Thyroid gland (tissue), 4 donors: ENCODE results near the gene THAP4.

ENCODE experiments used
- POLR2A ChIP-seq, 2 donors: fragments of 450-650 bp; IDR thresholded peaks; one replicate each; pipeline ENCODE4 v1.6.1; 2017; ENCODE audit warnings: antibody characterized with exemption in 2 of 2, mild to moderate bottlenecking in 2 of 2, moderate library complexity in 1 of 2
- TF ChIP-seq, protein P1 (sequence below), 6 experiments: fragments of 200-600 bp in 3 of 6; fragments of 450-650 bp in 3 of 6; sonication (generic) in 3 of 6; IDR thresholded peaks; one replicate each; pipeline ENCODE4 v1.5.1; 2016 to 2019; ENCODE audit warnings: antibody characterized with exemption in 6 of 6, mild to moderate bottlenecking in 2 of 6, inconsistent platforms in 1 of 6, moderate library complexity in 1 of 6

DNA sequence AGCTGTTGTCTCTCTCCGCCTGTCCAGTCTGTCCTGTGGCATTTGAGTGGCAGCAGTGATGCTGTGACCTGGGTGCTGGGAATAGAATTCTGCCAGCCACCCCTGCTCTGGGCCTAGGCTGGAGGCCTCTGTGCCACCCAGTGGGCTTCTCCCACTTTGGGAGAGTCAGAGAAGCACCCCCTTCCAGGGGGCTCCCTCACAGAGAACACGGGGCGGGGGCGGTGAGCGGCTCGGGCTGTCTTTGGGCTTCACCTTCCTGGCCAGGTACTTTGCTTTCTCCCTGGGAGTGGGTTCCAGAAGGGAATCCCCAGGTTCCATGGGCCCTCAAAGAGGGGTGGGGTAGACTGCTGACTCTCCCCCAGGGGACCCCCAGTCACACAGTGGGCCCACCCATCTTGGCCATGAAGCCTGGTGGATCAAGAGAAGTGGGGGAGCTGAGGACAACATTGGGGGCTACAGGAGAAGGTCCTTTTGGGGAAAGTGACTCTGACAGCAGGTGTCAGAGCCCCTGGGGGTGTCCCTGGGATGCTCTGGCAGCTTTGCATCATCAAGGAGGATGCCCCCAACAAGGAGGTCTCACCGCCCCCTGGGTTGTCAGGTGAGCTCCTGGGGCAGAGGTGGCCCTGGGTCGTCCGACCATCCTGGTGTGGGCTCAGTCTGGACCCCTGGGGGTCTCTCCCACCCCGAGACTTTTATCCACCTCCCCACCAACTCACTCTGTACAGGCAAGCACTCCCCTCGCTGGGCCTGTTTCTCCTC is 97.2 kb downstream of the THAP4 start:
- TF ChIP-seq, protein P1, sequence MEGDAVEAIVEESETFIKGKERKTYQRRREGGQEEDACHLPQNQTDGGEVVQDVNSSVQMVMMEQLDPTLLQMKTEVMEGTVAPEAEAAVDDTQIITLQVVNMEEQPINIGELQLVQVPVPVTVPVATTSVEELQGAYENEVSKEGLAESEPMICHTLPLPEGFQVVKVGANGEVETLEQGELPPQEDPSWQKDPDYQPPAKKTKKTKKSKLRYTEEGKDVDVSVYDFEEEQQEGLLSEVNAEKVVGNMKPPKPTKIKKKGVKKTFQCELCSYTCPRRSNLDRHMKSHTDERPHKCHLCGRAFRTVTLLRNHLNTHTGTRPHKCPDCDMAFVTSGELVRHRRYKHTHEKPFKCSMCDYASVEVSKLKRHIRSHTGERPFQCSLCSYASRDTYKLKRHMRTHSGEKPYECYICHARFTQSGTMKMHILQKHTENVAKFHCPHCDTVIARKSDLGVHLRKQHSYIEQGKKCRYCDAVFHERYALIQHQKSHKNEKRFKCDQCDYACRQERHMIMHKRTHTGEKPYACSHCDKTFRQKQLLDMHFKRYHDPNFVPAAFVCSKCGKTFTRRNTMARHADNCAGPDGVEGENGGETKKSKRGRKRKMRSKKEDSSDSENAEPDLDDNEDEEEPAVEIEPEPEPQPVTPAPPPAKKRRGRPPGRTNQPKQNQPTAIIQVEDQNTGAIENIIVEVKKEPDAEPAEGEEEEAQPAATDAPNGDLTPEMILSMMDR (IDR thresholded peaks at IDR 0.05): no peak
- TF ChIP-seq POLR2A (IDR thresholded peaks at IDR 0.05): no peak
